ENCODE results near the gene PRELID1.

PRELID1 gene

GRCh38 chr5:177269232-177269895, 34.2 kb upstream of the PRELID1 start:
- H3K27me3 ChIP-seq (ENCODE audit: insufficient read depth, poor library complexity, severe bottlenecking), result no peaks in the 10 kb centered on the region
- no peak overlapping the region for H3K4me3 ChIP-seq (replicated peaks; ENCODE audit: insufficient read depth, low read length)
- H3K27ac ChIP-seq (replicated peaks), result no peak overlapping the region
- no peak for DNase-seq (ENCODE audit: low read depth in 1 of 2, low spot score in 1 of 2)
- TF ChIP-seq SPI1 (IDR thresholded peaks at IDR 0.05; ENCODE audit: borderline replicate concordance, low read depth), result no peak
- no peak for TF ChIP-seq CTCF (IDR thresholded peaks at IDR 0.05; ENCODE audit: insufficient read depth, low read length)
- no peak for TF ChIP-seq POLR2AphosphoS5 (IDR thresholded peaks at IDR 0.05; ENCODE audit: low read depth)
- TF ChIP-seq GABPA (IDR thresholded peaks at IDR 0.05; ENCODE audit: low read depth), result no peak
- TF ChIP-seq REST (IDR thresholded peaks at IDR 0.05; ENCODE audit: insufficient replicate concordance, low read depth), result no peak

- H3K4me3 ChIP-seq (replicated peaks; ENCODE audit: insufficient read depth, low read length), result no peak overlapping the region
- no peaks in the 10 kb centered on the region for H3K27me3 ChIP-seq (ENCODE audit: insufficient read depth, poor library complexity, severe bottlenecking)
- no peak overlapping the region for H3K27ac ChIP-seq (replicated peaks)
- TF ChIP-seq GABPA (IDR thresholded peaks at IDR 0.05; ENCODE audit: low read depth) (no peak), CTCF (IDR thresholded peaks at IDR 0.05; ENCODE audit: insufficient read depth, low read length) (no peak)
- DNase-seq (ENCODE audit: low read depth in 1 of 2, low spot score in 1 of 2), result no peak
Observed at GRCh38 chr5:177269976-177270375, 33.6 kb upstream of the PRELID1 start.

- no peak for DNase-seq (ENCODE audit: low read depth in 1 of 2, low spot score in 1 of 2)
- TF ChIP-seq SPI1 (IDR thresholded peaks at IDR 0.05; ENCODE audit: borderline replicate concordance, low read depth) (no peak), GABPA (IDR thresholded peaks at IDR 0.05; ENCODE audit: low read depth) (no peak), CTCF (IDR thresholded peaks at IDR 0.05; ENCODE audit: insufficient read depth, low read length) (no peak), REST (IDR thresholded peaks at IDR 0.05; ENCODE audit: insufficient replicate concordance, low read depth) (no peak), POLR2AphosphoS5 (IDR thresholded peaks at IDR 0.05; ENCODE audit: low read depth) (no peak)
- H3K4me3 ChIP-seq (replicated peaks; ENCODE audit: insufficient read depth, low read length), result no peak overlapping the region
- H3K27ac ChIP-seq (replicated peaks), result no peak overlapping the region
- H3K27me3 ChIP-seq (ENCODE audit: insufficient read depth, poor library complexity, severe bottlenecking), result no peaks in the 10 kb centered on the region
Observed at GRCh38 chr5:177270653-177271052, 32.9 kb upstream of the PRELID1 start.

- TF ChIP-seq POLR2AphosphoS5 (IDR thresholded peaks at IDR 0.05; ENCODE audit: low read depth) (no peak), CTCF (IDR thresholded peaks at IDR 0.05; ENCODE audit: insufficient read depth, low read length) (no peak), GABPA (IDR thresholded peaks at IDR 0.05; ENCODE audit: low read depth) (no peak), REST (IDR thresholded peaks at IDR 0.05; ENCODE audit: insufficient replicate concordance, low read depth) (no peak), SPI1 (IDR thresholded peaks at IDR 0.05; ENCODE audit: borderline replicate concordance, low read depth) (no peak)
Observed at GRCh38 chr5:177271113-177271512, 32.5 kb upstream of the PRELID1 start.

More at GRCh38 chr5:177271113-177271512, 32.5 kb upstream of the PRELID1 start:
- no peak for DNase-seq (ENCODE audit: low read depth in 1 of 2, low spot score in 1 of 2)
- no peaks in the 10 kb centered on the region for H3K27me3 ChIP-seq (ENCODE audit: insufficient read depth, poor library complexity, severe bottlenecking)
- no peak overlapping the region for H3K27ac ChIP-seq (replicated peaks)
- no peak overlapping the region for H3K4me3 ChIP-seq (replicated peaks; ENCODE audit: insufficient read depth, low read length)
